Subcutaneous adipose tissue (tissue), 4 donors: ENCODE data around the gene EHD4. TPM values are rescaled to one million over a fixed set of nuclear protein-coding genes. Genes with fewer than 3 reads are reported as not detected.

Experiments used
- CTCF ChIP-seq: fragments of 450-650 bp; IDR thresholded peaks from one replicate; pipeline ENCODE4 v1.5.1; 2016; ENCODE audit warnings: low read depth, mild to moderate bottlenecking, control low read depth, antibody characterized with exemption, moderate library complexity
- total RNA-seq, 4 donors: library from RNA; depleted of rRNA; stranded (reverse); fragments of >200 nt; gene quantifications; one replicate each; pipeline ENCODE4 v1.1.0, GENCODE V29; 2016

The EHD4 gene
- total RNA-seq, 4 donors from 2014 or later: 24.8 to 43.2 (median 33.0) TPM

GRCh38 chr15:42001236-42001635 is 28.9 kb upstream of the EHD4 start:
- TF ChIP-seq CTCF: no peak

- no peak for TF ChIP-seq CTCF
Measured at GRCh38 chr15:41999290-42000285, 27.2 kb upstream of the EHD4 start.

GRCh38 chr15:41997845-41998244 is 25.5 kb upstream of the EHD4 start:
- TF ChIP-seq CTCF: no peak

GRCh38 chr15:41996921-41997592 is 24.7 kb upstream of the EHD4 start:
- no peak for TF ChIP-seq CTCF

GRCh38 chr15:41996376-41996775 is 24.0 kb upstream of the EHD4 start:
- TF ChIP-seq CTCF: no peak

GRCh38 chr15:41995476-41995855 is 23.1 kb upstream of the EHD4 start:
- no peak for TF ChIP-seq CTCF

- no peak for TF ChIP-seq CTCF
Measured at GRCh38 chr15:41994772-41995475, 22.6 kb upstream of the EHD4 start.
